HepG2 (cell line): ENCODE measurements around the gene PDIA5. TPM values are rescaled to one million over a fixed set of nuclear protein-coding genes. Genes with fewer than 3 reads are reported as not detected.

Experiments
- ATAC-seq: fragments of 200-7000 bp; cut with Tn5 transposase; 3 replicates; pipeline ENCODE4 v1.9.1; 2020; ENCODE audit warnings: mild to moderate bottlenecking, moderate library complexity
- BruUV-seq: library from RNA; stranded (reverse); fragments of 400-500 nt; replicated peaks from 2 replicates; lab custom pipeline; 2021; lab: Mats Ljungman, UMichigan
- CTCF ChIA-PET: fragments of 300-600 bp; formaldehyde crosslinking; extraction: SDS; loops from one replicate; lab custom pipeline; 2021; ENCODE audit warnings: low total read pairs, inconsistent platforms, low intra/inter-chr PET ratio; lab: Yijun Ruan, JAX
- POLR2A ChIA-PET: fragments of 350-600 bp; sonication (Branson Sonifier 250); formaldehyde crosslinking; loops from one replicate; lab custom pipeline; 2020; ENCODE audit warnings: antibody characterized with exemption, inconsistent platforms; lab: Yijun Ruan, JAX
- DNase-seq: peaks from one replicate; pipeline ENCODE4 v3.0.0-alpha.2; 2015; ENCODE audit warnings: low spot score
- FAIRE-seq: peaks from 3 replicates; lab custom pipeline; 2011; peaks lifted over from hg19 to GRCh38; lab: Jason Lieb, UNC
- H2AFZ ChIP-seq: one replicate; pipeline ENCODE4 v1.6.1; 2011; ENCODE audit warnings: low read length, inconsistent platforms
- H3K27ac ChIP-seq: fragments of 300-600 bp; 3 replicates; pipeline ENCODE4 v1.8.0; 2011; ENCODE audit warnings: mixed run types, mild to moderate bottlenecking, mixed read lengths, low read length, inconsistent platforms; ENCODE audit not compliant: insufficient read depth; ENCODE audit errors: extremely low read length
- H3K27me3 ChIP-seq, 2 experiments: fragments of 200-600 bp in 1 of 2; 2 replicates in 1 of 2; 3 replicates in 1 of 2; pipeline versions ENCODE4 v1.6.0 to v1.8.0; 2011; ENCODE audit warnings: low read length in 2 of 2, mild to moderate bottlenecking in 2 of 2, moderate library complexity in 2 of 2, inconsistent platforms in 1 of 2; ENCODE audit not compliant: insufficient read depth in 2 of 2, control insufficient read depth in 1 of 2
- H3K36me3 ChIP-seq, 2 experiments: fragments of 200-600 bp in 1 of 2; replicated peaks in 1 of 2; 2 replicates in 1 of 2; 3 replicates in 1 of 2; pipeline versions ENCODE4 v1.5.1 to v1.8.0; 2011; ENCODE audit warnings: low read length in 2 of 2, inconsistent platforms in 1 of 2; ENCODE audit not compliant: insufficient read depth in 2 of 2, control insufficient read depth in 1 of 2
- H3K4me1 ChIP-seq: 2 replicates; pipeline ENCODE4 v1.5.1; 2012; ENCODE audit warnings: low read length, inconsistent platforms; ENCODE audit not compliant: insufficient read depth
- H3K4me2 ChIP-seq: 2 replicates; pipeline ENCODE4 v1.6.0; 2011; ENCODE audit warnings: low read depth, low read length, inconsistent platforms
- H3K4me3 ChIP-seq, 3 experiments: fragments of 200-600 bp in 1 of 3; sonication (generic), shearing (Covaris generic) in 1 of 3; replicated peaks in 1 of 3; 2 replicates each; pipeline ENCODE4 v1.5.1; 2011 to 2016; ENCODE audit warnings: low read length in 3 of 3, inconsistent platforms in 2 of 3, low read depth in 2 of 3, mild to moderate bottlenecking in 2 of 3, control low read depth in 1 of 3, mixed read lengths in 1 of 3; ENCODE audit not compliant: insufficient read depth in 1 of 3
- H3K79me2 ChIP-seq: one replicate; pipeline ENCODE4 v1.6.1; 2011; ENCODE audit warnings: low read length, inconsistent platforms; ENCODE audit not compliant: insufficient read depth
- H3K9ac ChIP-seq: 2 replicates; pipeline ENCODE4 v1.6.0; 2011; ENCODE audit warnings: mild to moderate bottlenecking, low read depth, low read length, inconsistent platforms; ENCODE audit not compliant: insufficient read depth
- H3K9me3 ChIP-seq: 2 replicates; pipeline ENCODE4 v1.5.1; 2012; ENCODE audit warnings: mild to moderate bottlenecking, low read length
- H4K20me1 ChIP-seq: 2 replicates; pipeline ENCODE4 v1.6.0; 2011; ENCODE audit warnings: inconsistent platforms, mild to moderate bottlenecking, low read length, moderate library complexity; ENCODE audit not compliant: insufficient read depth
- HMGXB4 ChIP-seq, 2 experiments: sonication (generic) in 1 of 2; formaldehyde crosslinking in 1 of 2; IDR thresholded peaks; 2 replicates each; pipeline versions ENCODE4 v1.4.0 to v1.6.1; 2018 to 2020; ENCODE audit warnings: missing genetic modification reagents in 2 of 2, borderline replicate concordance in 1 of 2, low read depth in 1 of 2, mild to moderate bottlenecking in 1 of 2, missing biosample characterization in 1 of 2
- PCBP2 ChIP-seq: fragments of 200-400 bp; formaldehyde crosslinking; optimal IDR thresholded peaks from 2 replicates; pipeline ENCODE3; 2018; ENCODE audit warnings: low read length, low read depth; ENCODE audit not compliant: poor library complexity, severe bottlenecking
- SCMH1 ChIP-seq: sonication (generic); formaldehyde crosslinking; IDR thresholded peaks from 2 replicates; pipeline ENCODE4 v1.9.0; 2021; ENCODE audit warnings: missing genetic modification reagents, mild to moderate bottlenecking, borderline replicate concordance
- SMAD3 ChIP-seq: sonication (generic); formaldehyde crosslinking; IDR thresholded peaks from 2 replicates; pipeline ENCODE4 v1.4.0; 2020; ENCODE audit warnings: missing genetic modification reagents
- U2AF2 ChIP-seq: fragments of 200-400 bp; formaldehyde crosslinking; IDR thresholded peaks from 2 replicates; pipeline ENCODE4 v1.6.1; 2017; ENCODE audit warnings: low read depth, mild to moderate bottlenecking, low read length
- ZBTB25 ChIP-seq: IDR thresholded peaks from 2 replicates; pipeline ENCODE4 v1.6.1; 2018; ENCODE audit warnings: missing genetic modification reagents
- ZNF124 ChIP-seq: sonication (generic); formaldehyde crosslinking; IDR thresholded peaks from 2 replicates; pipeline ENCODE4 v1.4.0; 2020; ENCODE audit warnings: missing genetic modification reagents
- ZNF350 ChIP-seq: sonication (generic); formaldehyde crosslinking; IDR thresholded peaks from 2 replicates; pipeline ENCODE4 v1.4.0; 2020; ENCODE audit warnings: mild to moderate bottlenecking, low read depth, missing genetic modification reagents, borderline replicate concordance
- ZNF879 ChIP-seq: sonication (generic); formaldehyde crosslinking; IDR thresholded peaks from 2 replicates; pipeline ENCODE4 v1.8.1; 2023; ENCODE audit warnings: missing genetic modification reagents
- WGBS: methylation state at CpG from one replicate; pipeline ENCODE4 v1.1.6; 2017; ENCODE audit warnings: low lambda C conversion rate; 5-methylcytosine and 5-hydroxymethylcytosine counted together
- in situ Hi-C: cut with HindIII; loops from 2 replicates; pipeline ENCODE4 v1.10.0; 2017; ENCODE audit warnings: low pct_unique_long_range_greater_than_20kb; ENCODE audit not compliant: extremely low pct_ligation_motif_present
- intact Hi-C: fragments of 100-400 bp; cut with micrococcal nuclease; formaldehyde crosslinking; loops from one replicate; pipeline ENCODE4 v1.10.0; 2022; ENCODE audit not compliant: unreplicated experiment
- polyA plus RNA-seq, 8 experiments: library from polyadenylated mRNA; depleted of rRNA in 3 of 8; stranded (reverse) in 7 of 8; unstranded in 1 of 8; fragments of >200 nt; fragmentation: Illumina TruSeq in 4 of 8; extraction: Trizol in 4 of 8; gene quantifications; 2 replicates each; pipeline versions ENCODE4 v1.2.1 to v1.2.3, GENCODE V29; 2011 to 2016; ENCODE audit warnings: low read depth in 4 of 8, missing spikeins in 1 of 8, mixed read lengths in 1 of 8; ENCODE audit not compliant: insufficient read depth in 1 of 8
- total RNA-seq, 5 experiments: library from RNA; depleted of rRNA; stranded (reverse); fragments of >200 nt; fragmentation: Illumina TruSeq; extraction: Trizol; gene quantifications; 2 replicates each; pipeline ENCODE4 v1.2.3, GENCODE V29; 2016; ENCODE audit warnings: low read depth in 1 of 5

Gene PDIA5
- total and polyA plus RNA-seq, 2 of the 13 experiments (the other 11 are each of a cell fraction or from before 2014, with no cell fraction given), result 51.3 to 74.3 TPM

GRCh38 chr3:123102249-123102648 is 35.4 kb downstream of the PDIA5 start:
- TF ChIP-seq ZNF124 (no peak), HMGXB4 (CRISPR knock-in tag; IDR thresholded peaks at IDR 0.05; ENCODE audit: borderline replicate concordance in 1 of 2, low read depth in 1 of 2) (no peak), U2AF2 (no peak), SCMH1 (CRISPR knock-in tag) (no peak)
- in situ Hi-C loops (no loop called here), intact Hi-C loops (no loop called here)
- Histone ChIP-seq H4K20me1 (peaks cover 8% of the 10 kb centered on the region; the same call in 1 of the 2 replicates), H3K4me3 (no peak overlapping the region), H3K4me2 (no peak overlapping the region), H3K79me2 (no peaks in the 10 kb centered on the region), H2AFZ (no peak overlapping the region), H3K4me1 (no peaks in the 10 kb centered on the region), H3K27me3 (no peaks in the 10 kb centered on the region), H3K27ac (no peak overlapping the region), H3K9me3 (no peaks in the 10 kb centered on the region), H3K9ac (no peak overlapping the region), H3K36me3 (peaks cover 49 to 95% of the 10 kb centered on the region in 2 experiments)
- FAIRE-seq, result no peak
- no TSS peak for BruUV-seq
- WGBS, result 96% methylated on average over 2 of the region's 2 CpGs
- ChIA-PET CTCF (no interaction called here), POLR2A (no interaction called here)
- ATAC-seq, result no peak
- no peak for DNase-seq

- peaks cover 46 to 97% of the 10 kb centered on the region in 2 experiments for H3K36me3 ChIP-seq
- intact Hi-C loops, result no loop called here
Observed at GRCh38 chr3:123102826-123103225, 36.0 kb downstream of the PDIA5 start.

More at GRCh38 chr3:123102826-123103225, 36.0 kb downstream of the PDIA5 start:
- no peak overlapping the region for H3K27ac ChIP-seq
- CTCF ChIA-PET, result no interaction called here
- TF ChIP-seq PCBP2 (no peak), ZBTB25 (CRISPR knock-in tag) (no peak), SMAD3 (CRISPR knock-in tag) (no peak), ZNF879 (CRISPR knock-in tag) (no peak), ZNF350 (no peak)
- no peak for DNase-seq
- no peaks in the 10 kb centered on the region for H3K9me3 ChIP-seq
- POLR2A ChIA-PET, result no interaction called here
- in situ Hi-C loops, result no loop called here
- BruUV-seq, result TSS peak; percentile 32
- no peaks in the 10 kb centered on the region for H3K27me3 ChIP-seq
- no peak for FAIRE-seq
- H4K20me1 ChIP-seq, result peaks cover 6% of the 10 kb centered on the region; the same call in 1 of the 2 replicates
- no peak overlapping the region for H3K9ac ChIP-seq
- no peak for ATAC-seq
- no peak overlapping the region for H3K4me3 ChIP-seq
- H3K4me2 ChIP-seq, result no peak overlapping the region
- no peaks in the 10 kb centered on the region for H3K79me2 ChIP-seq
- H2AFZ ChIP-seq, result no peak overlapping the region
- H3K4me1 ChIP-seq, result no peaks in the 10 kb centered on the region
- WGBS, result 83% methylated on average over 2 of the region's 2 CpGs
